Epidermal melanocyte (primary cell): Measurements from ENCODE around the gene OIP5.
"Not testable (repeated sequence)": the region's sequence is repeated elsewhere in the genome, so short reads cannot be mapped to it uniquely, and the experiment has no call there.

Experiments
- DNase-seq: peaks from one replicate; pipeline ENCODE4 v3.0.0; 2011; ENCODE audit warnings: low spot score; ENCODE audit not compliant: insufficient read length

The OIP5 gene

DNA sequence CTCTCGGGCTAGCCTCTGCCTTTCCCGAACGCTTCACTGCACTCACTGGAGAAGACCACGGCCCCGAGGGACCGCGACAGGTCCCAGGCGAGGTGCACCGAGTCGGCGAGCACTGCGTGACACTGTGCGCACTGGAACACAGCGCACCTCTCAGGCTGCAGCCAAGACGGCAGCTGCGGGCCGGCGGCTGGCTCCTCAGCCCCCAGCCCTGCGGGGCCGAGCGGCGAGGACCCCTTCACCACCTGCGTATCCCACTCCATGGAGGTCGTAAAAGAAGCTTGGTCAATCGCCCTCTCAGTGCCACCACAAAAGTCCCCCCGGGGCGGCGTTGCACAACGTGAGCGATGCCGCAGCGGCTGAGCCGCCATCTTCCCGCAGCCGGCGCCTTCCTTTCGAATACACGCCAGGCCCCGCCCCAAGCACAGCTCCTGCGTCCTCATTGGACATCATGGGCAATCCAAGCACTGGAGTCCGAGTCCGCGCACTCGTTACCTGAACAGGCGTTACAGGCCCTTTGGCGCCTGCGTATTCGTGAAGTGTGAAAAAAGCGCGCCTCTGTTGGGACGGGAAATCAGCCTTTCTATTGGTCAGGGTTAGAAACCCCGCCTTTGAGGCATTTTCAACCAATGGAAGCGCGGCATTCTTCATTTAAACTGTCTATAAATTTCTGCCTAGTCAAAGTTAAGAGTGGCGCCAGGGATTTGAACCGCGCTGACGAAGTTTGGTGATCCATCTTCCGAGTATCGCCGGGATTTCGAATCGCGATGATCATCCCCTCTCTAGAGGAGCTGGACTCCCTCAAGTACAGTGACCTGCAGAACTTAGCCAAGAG, at the start of gene OIP5, which contains the start of gene NUSAP1:
TSS of gene OIP5 (minus strand) at position 398 of the 832 bp plus-strand sequence. CDS start at position 368, 30 bp downstream.
TSS of gene NUSAP1 (plus strand) at position 688 of the 832 bp plus-strand sequence. CDS start at position 765, 77 bp downstream.
- peak; percentile 96 for DNase-seq

DNA sequence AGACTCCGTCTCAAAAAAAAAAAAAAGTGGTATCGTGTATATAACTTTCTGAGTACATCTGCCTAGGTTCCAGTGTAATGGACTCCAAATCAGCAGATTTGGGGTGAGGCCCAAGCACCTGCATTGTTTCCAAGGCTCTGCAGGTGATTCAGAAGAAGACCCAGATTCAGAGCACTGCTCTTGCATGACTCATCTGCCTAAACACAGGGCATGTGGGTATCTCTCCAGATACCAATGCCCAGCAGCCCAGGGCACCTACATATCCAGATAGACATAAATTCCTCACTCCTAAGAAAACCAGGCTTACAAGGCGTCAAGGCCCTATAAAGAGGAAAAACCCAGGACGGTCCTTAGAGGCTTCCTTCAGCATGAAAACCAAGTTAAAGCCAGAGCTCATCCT, 45.6 kb upstream of the OIP5 start:
- no peak for DNase-seq

DNA sequence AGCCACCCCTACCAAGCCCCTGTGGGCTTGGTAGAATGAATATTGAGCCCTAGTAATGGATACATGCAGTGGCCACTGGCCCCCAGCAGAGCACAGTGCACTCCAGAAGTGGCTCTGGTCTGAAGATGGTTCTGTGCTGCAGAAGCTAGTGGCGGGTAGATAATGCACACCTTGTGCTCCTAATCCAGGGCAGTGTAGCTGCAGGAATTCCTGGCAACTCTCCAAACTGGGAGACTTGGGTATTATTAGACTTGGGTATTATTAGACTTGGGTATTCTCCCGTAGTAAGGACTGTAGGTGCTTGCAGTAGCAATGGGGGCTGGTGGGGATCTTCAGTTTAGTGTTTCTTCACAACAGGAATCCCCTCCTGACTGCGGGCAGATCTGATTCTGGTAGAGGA, 35.0 kb upstream of the OIP5 start:
- DNase-seq: no peak

DNA sequence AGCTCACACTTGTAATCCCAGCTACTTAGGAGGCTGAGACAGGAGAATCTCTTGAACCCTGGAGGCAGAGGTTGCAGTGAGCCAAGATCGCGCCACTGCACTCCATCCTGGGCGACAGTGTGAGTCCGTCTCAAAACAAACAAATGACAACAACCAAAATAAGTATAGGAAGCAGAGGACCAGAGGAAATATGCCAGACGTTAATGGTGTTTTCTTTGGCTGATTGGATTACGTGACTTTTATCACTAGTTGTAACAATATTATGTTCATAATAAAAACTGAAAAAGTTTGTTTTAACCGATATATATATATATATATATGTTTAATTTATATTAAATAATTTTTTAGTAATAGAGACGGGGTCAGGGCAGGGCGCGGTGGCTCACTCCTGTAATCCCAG, 22.0 kb upstream of the OIP5 start:
- DNase-seq: no peak

DNA sequence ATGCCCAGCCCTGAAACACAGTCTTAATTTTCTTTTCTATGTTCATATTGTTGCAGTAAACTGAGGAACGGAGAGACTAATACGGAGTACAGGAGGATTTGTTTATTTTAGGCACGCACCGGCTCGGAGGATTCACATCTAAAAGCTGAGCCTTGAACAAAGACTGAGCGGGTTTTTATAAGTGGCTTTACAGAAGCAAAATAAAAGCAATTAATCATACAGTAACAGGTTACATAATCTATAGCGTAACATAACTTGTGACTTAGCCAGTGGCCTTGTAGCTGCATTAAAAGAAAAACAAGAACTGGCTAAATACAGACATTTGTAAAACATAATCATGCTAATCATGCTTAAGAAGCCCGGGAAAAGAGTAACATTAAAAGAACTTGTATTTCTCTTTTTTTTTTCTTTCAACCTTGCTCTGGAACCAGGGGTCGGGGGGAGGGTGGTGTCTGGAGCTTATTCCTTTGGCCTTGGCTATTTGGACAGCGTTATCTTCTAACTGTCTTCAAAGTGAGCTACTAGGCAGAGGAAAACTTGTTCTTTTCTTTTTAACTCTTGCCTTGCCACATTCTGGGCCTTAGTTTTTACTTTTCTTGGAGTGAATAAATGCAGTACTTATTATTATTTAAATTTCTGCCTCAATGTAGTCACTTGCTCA, 17.8 kb upstream of the OIP5 start:
- no peak for DNase-seq

DNA sequence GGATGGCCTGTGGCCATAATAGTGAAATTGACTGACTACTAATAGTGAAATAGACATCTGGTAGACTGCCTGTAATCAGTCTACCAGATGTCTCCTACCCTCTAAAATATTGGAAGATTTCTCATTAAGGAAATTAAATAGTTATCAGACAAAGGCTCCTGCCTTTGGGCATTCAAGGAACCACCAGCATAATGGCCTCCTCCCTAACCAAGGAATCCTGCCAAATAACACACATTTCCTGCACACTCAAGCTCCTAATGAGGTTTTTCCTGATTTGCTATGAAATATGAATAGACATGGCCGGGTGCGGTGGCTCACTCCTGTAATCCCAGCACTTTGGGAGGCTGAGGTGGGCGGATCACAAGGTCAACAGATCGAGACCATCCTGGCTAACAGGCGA, 14.8 kb upstream of the OIP5 start:
- DNase-seq: no peak

DNA sequence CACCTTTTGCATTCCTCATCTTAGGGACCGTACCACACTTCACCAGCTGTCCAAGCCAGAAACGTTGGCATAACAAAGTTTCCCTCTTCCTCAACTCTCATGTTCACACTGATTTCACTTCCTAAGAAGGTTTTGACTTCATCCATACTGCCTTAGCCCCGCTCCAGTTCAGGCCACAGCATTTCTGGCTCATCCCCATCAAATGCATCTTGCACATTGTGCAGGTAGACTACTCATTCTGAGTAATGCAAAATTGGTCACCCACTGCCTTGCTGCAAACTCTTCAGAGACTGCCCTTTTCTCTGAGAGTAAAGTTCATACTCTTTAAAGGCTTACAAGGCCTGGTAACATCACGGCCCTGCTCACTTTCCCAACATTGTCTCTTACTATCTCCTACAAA, 9.1 kb upstream of the OIP5 start:
- no peak for DNase-seq

DNA sequence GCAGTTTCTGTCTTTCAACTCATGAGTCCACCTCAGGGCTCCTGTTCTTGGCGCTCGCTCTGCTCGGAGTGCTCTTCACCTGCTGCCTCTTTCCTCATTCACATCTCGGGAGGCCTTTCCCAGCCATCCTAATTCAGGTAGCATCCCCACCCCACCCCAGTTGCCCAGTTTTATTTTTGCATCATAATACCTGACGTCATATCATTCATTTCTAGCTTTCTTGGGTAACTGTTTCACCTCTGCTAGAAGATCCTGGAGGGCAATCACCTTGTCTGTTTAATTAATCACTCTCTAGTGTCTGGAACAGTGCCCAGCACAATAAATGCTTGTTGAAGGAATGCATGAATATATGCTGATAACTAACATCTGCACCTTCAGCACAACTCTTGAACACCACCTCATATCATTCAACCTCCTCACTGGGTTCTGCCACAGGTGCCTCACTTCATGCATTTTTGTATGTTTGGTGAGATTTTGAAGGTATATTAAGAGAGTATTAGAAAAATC, 7.9 kb upstream of the OIP5 start:
- DNase-seq: no peak

DNA sequence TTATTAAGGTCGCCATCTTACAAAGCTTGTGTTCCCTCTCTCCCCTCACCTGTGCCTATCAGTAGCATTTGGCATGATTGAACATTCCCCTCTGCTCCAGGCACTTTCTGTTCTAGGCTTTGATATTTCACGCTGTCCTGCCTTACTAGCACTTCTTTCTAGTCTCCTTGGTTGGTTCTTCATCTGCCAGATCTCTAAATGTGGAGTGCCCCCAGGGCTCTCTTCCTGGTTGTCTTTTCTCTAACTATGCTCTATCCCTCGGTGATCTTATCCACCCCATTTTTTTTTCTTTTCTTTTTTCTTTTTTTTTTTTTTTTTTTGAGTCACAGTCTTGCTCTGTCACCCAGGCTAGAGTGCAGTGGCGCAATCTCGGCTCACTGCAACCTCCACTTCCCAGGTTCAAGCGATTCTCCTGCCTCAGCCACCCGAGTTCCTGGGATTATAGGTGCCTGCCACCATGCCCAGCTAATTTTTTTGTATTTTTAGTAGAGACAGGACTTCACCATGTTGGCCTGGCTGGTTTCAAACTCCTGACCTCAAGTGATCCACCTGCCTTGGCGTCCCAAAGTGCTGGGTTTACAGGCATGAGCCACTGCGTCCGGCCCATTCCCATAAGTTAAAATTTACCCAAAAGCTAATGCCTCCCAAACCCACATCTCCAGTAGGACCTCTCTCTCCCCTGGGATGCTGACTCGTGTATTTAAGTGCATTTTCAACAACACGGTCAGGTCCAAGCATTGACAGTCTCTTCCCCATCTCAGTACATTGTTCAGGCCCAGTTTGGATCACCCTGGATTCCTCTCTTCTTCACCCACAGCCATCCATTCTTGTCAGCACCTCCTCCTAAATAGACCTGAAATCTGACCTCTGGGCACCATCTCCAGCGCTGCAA, 5.5 kb upstream of the OIP5 start:
- no peak for DNase-seq

DNA sequence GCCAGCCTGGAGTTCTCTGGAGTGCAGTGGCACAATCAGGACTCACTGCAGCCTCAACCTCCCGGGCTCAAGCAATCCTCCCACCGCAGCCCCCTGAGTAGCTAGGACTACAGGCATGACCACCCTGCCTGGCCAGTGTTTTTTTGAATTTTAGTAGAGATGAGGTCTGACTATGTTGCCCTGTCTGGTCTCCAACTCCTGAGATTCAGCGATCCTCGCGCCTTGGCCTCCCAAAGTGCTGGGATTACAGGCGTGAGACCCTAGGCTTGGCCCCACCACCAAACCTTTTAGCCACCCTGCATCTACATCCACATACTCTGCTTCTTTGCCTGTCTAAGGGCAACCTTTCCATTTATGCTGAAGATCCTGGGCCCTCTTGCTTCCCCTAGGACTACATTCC, 4.7 kb upstream of the OIP5 start:
- no peak for DNase-seq

DNA sequence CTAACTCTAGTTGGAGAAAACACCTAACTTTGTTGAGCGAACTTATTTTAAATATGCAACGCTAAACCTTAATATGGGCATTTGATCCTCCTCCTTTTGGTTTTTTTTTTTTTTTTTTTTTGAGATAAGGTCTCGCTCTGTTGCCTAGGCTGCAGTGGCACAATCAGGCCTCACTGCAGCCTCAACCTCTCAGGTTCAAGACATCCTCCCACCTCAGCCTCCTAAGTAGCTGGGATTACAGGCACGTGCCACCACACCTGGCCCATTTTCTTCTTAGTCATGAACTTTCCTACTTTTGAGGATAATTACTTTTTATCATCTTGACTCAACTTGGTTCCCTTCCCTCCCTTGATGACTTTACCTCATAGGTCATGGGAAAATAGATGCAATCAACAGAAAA, 4.2 kb upstream of the OIP5 start:
- DNase-seq: no peak

DNA sequence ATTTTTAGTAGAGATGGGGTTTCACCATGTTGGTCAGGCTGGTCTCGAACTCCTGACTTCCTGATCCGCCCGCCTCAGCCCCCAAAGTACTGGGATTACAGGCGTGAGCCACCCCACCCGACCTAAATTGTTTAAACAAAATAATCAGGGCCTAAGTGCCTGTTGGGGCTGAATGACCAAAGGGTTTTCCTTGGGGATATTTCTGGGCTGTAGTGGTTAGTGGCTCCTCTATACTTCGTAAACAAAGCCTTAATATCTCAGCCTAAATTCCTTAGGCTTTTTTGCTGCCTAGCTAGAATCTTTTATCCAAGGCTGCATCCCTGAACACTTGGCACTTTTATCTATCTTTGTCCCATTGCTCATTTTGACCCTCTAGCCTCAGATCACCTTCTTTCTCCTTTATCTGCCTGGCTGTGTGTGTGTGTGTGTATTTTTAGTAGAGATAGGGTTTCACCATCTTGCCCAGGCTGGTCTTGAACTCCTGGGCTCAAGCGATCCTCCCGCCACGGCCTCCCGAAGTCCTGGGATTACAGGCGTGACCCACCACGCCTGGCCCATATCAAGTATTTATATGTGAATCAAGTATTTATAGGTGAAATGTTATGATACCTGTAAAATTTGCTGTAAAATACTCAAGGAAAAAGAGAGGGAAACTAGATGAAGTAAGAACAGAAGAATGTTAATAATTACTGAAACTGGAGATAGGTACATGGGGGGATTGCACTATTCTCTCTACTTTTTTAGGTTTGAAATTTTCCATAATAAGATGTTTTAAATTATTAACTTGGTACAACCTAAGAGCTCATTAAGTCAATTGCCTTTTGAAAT, 2.1 kb upstream of the OIP5 start:
- DNase-seq: no peak

DNA sequence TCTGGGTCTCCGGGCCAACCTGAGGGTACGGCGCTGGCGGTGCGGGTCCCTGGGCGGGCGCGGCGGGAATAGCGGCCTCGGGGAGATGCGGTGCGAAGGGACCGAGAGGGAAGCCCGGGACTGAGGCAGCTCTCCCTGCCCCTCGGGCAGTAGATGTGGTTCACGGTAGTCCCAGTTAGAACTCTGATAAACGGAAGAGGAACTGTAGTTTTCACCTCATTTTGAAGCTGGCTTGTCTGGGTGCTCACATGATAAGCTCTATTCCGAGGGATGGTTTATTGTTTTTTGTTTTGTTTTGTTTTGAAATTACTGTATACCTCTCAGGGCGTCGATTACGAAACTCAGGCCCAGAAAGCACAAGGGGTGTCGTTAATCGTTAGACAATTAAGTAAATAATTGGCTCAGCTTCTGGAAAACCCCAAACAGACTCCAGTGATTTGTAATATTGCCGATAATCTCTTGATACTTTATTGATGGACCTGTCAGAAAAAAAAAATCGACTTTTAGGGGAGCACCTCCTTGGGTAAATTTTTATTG, 703 bp upstream of the OIP5 start:
- DNase-seq: no peak

DNA sequence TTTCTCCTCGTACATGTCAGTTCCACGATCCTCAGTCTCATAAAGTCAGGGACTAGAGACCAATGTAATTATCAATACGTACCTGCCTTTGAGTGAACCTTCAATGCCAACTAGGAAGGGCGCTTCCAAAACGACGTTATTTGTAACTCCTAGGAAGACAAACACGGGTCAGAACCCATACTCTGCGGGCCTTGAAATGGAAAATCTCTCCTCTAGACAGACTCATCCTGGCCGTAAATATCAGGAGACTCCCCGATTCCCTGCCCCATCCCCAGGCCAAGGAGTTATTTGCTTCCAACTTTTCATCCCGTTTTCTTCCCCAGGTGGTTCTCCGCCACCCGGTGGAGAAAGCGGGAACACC, 578 bp downstream of the OIP5 start:
- peak; percentile 57 for DNase-seq

DNA sequence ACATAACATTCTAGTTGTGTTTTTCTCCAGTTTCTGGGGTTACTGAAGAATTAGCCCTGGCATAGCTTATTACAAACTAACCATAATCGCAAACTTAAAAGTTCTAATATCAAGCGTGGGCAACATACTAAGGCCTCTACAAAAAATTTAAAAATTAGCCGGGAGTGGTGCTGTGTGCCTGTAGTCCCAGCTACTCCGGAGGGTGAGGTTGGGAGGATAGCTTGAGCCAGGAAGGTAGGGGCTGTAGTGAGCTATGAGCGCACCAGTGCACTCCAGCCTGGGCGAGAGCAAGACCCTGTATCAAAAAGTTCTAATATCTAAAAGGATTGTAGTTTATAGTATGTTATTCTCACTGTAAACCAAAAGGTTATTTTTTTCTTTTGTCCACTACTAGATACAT, 1.1 kb downstream of the OIP5 start:
- no peak for DNase-seq

DNA sequence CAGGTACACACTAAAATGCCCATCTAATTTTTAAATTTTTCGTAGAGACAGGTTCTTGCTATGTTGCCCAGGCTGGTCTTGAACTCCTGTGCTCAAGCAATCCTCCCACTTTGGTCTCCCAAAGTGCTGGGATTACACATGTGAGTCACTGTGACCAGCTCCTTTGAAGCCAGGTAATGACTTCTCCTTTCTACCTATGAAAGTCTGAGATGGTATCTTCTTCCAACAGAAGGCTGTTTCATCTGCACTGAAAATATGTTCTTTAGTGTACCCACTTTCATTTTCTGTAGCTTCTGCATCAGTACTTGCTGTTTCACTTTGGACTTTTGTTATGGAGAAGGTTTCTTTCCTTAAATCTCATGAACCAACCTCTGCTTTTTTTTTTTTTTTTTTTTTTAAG, 8.8 kb downstream of the OIP5 start:
- no peak for DNase-seq

DNA sequence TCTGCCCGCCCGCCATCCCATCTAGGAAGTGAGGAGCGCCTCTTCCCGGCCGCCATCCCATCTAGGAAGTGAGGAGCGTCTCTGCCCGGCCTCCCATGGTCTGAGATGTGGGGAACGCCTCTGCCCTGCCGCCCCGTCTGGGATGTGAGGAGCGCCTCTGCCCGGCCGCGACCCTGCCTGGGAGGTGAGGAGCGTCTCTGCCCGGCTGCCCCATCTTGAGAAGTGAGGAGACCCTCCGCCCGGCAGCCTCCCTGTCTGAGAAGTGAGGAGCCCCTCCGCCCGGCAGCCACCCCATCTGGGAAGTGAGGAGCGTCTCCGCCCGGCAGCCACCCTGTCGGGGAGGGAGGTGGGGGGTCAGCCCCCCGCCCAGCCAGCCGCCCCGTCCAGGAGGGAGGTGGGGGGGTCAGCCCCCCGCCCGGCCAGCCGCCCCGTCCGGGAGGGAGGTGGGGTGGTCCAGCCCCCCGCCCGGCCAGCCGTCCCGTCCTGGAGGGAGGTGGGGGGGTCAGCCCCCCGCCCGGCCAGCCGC, 11.5 kb downstream of the OIP5 start:
- not testable (repeated sequence) for DNase-seq

DNA sequence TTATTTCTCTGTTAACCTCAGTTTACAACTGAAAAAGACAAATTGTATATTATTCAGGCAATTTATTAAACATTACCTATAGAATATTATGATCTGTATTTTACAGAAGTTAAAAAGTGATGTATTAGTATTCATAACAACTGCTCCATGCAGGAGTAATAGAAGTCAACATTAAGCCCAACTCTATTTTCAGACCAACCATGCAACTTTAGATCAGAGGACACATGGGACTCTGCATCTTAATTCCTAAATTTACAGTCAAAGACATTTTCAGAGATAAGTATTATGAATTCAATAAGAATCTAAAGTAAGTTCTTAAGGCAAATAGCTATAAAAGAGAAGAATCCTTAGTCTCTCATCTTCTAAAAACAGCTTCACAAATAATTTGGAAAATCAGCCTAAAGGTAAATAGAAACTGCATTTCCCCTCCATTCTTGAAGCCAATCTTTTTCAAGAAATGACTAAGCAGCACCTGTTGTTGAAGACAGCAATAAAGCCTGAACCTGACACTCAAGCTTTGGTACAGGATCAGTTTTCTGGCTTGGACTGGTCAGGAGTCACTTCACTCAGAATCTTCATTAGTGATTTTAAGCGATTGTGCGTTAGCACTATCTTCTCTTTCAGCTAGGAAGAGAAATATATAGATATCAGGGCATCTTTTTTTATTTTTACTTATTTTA, 23.0 kb downstream of the OIP5 start:
- DNase-seq: no peak

DNA sequence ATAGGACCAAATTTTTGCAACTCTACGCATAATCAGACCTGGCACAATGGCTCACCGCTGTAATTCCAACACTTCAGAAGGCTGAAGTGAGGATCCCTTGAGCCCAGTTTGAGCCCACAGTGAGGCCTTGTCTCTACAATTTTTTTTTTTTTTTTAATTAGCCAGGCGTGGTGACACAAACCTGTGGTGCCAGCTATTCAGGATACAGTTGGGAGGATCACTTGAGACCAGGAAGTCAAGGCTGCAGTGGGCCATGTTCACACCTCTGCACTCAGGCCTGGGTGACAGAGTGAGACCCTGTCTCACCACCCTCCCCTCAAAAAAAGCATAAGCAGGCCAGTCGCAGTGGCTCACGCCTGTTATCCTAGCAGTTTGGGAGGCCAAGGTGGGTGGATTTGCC, 24.7 kb downstream of the OIP5 start:
- DNase-seq: no peak
